K562 (cell line): Measurements from ENCODE around the gene SLC9A3. TPM values are rescaled to one million over a fixed set of nuclear protein-coding genes. Genes with fewer than 3 reads are reported as not detected.

Experiments used
- ATAC-seq: fragments of 200-7000 bp; cut with Tn5 transposase; 3 replicates; pipeline ENCODE4 v1.9.1; 2020; ENCODE audit warnings: moderate library complexity
- BruUV-seq: library from RNA; stranded (reverse); fragments of 400-500 nt; replicated peaks from 2 replicates; lab custom pipeline; 2021; lab: Mats Ljungman, UMichigan
- CTCF ChIA-PET: fragments of 300-600 bp; formaldehyde crosslinking; extraction: SDS; loops from one replicate; lab custom pipeline; 2021; ENCODE audit warnings: low intra/inter-chr PET ratio; lab: Yijun Ruan, JAX
- POLR2A ChIA-PET: fragments of 300-600, 350-650 bp; sonication (Branson Sonifier 250); formaldehyde crosslinking; extraction: SDS; loops from one replicate; lab custom pipeline; 2021; ENCODE audit warnings: antibody characterized with exemption, inconsistent platforms; lab: Yijun Ruan, JAX
- DNase-seq, 4 experiments: peaks; one replicate each; pipeline versions ENCODE4 v3.0.0 to v3.0.0-alpha.2; 2011 to 2018; ENCODE audit warnings: low spot score in 3 of 4, mixed read lengths in 3 of 4; ENCODE audit errors: extremely low read depth in 1 of 4
- FAIRE-seq: peaks from 2 replicates; lab custom pipeline; 2011; peaks lifted over from hg19 to GRCh38; lab: Jason Lieb, UNC
- H2AFZ ChIP-seq: 2 replicates; pipeline ENCODE4 v1.6.0; 2011; ENCODE audit warnings: low read depth, low read length, control low read depth, inconsistent platforms
- H3K27ac ChIP-seq: fragments of 200-600 bp; 3 replicates; pipeline ENCODE4 v1.8.0; 2011; ENCODE audit warnings: low read depth, mild to moderate bottlenecking, control low read depth, inconsistent platforms, low read length, moderate library complexity, mixed read lengths; ENCODE audit errors: extremely low read depth
- H3K27me3 ChIP-seq, 2 experiments: fragments of 300-600 bp in 1 of 2; 2 replicates in 1 of 2; 3 replicates in 1 of 2; pipeline versions ENCODE4 v1.6.0 to v1.8.0; 2011; ENCODE audit warnings: inconsistent platforms in 2 of 2, low read length in 2 of 2, mild to moderate bottlenecking in 1 of 2, mixed read lengths in 1 of 2, moderate library complexity in 1 of 2; ENCODE audit not compliant: control insufficient read depth in 2 of 2, insufficient read depth in 2 of 2
- H3K36me3 ChIP-seq: fragments of 300-600 bp; 3 replicates; pipeline ENCODE4 v1.8.0; 2011; ENCODE audit warnings: mild to moderate bottlenecking, low read length, inconsistent platforms; ENCODE audit not compliant: control insufficient read depth, insufficient read depth
- H3K4me1 ChIP-seq, 2 experiments: fragments of 200-600 bp in 1 of 2; replicated peaks in 1 of 2; 2 replicates in 1 of 2; 3 replicates in 1 of 2; pipeline versions ENCODE4 v1.5.1 to v1.8.0; 2011; ENCODE audit warnings: inconsistent platforms in 2 of 2, low read length in 2 of 2, mild to moderate bottlenecking in 1 of 2, mixed read lengths in 1 of 2, moderate library complexity in 1 of 2; ENCODE audit not compliant: control insufficient read depth in 2 of 2, insufficient read depth in 2 of 2
- H3K4me2 ChIP-seq: 2 replicates; pipeline ENCODE4 v1.6.1; 2011; ENCODE audit warnings: low read length, control low read depth, inconsistent platforms, mixed read lengths; ENCODE audit not compliant: insufficient read depth
- H3K4me3 ChIP-seq: fragments of 200-600 bp; sonication (generic), shearing (Covaris generic); 2 replicates; pipeline ENCODE4 v1.5.1; 2016; ENCODE audit warnings: control low read depth, inconsistent platforms
- H3K79me2 ChIP-seq: fragments of 200-600 bp; 3 replicates; pipeline ENCODE4 v1.8.0; 2011; ENCODE audit warnings: low read length, inconsistent platforms; ENCODE audit not compliant: control insufficient read depth, insufficient read depth
- H3K9ac ChIP-seq, 2 experiments: 2 replicates each; pipeline versions ENCODE4 v1.6.0 to v1.6.1; 2011; ENCODE audit warnings: low read depth in 2 of 2, low read length in 2 of 2, control low read depth in 1 of 2, inconsistent platforms in 1 of 2, mild to moderate bottlenecking in 1 of 2, mixed read lengths in 1 of 2; ENCODE audit not compliant: insufficient read depth in 1 of 2
- H3K9me1 ChIP-seq: one replicate; pipeline ENCODE4 v1.6.0; 2011; ENCODE audit warnings: inconsistent platforms, mild to moderate bottlenecking, low read length, moderate library complexity; ENCODE audit not compliant: control insufficient read depth, insufficient read depth
- H3K9me3 ChIP-seq: replicated peaks from 2 replicates; pipeline ENCODE4 v1.5.1; 2011; ENCODE audit warnings: low read depth, low read length, inconsistent platforms; ENCODE audit not compliant: control insufficient read depth, insufficient read depth
- H4K20me1 ChIP-seq: replicated peaks from 2 replicates; pipeline ENCODE4 v1.6.1; 2011; ENCODE audit warnings: low read length, inconsistent platforms, mixed read lengths; ENCODE audit not compliant: control insufficient read depth, insufficient read depth
- ARID3B ChIP-seq: fragments of 250-450 bp; sonication (Bioruptor Pico); IDR thresholded peaks from 2 replicates; pipeline ENCODE4 v1.4.0; 2020; ENCODE audit warnings: borderline replicate concordance
- ELF1 ChIP-seq: fragments of 200-800 bp; sonication (Bioruptor generic); IDR thresholded peaks from 2 replicates; pipeline ENCODE4 v1.6.1; 2016; ENCODE audit warnings: missing genetic modification characterization, missing compliant biosample characterization
- PCBP1 ChIP-seq: fragments of 200-400 bp; formaldehyde crosslinking; IDR thresholded peaks from 2 replicates; pipeline ENCODE4 v1.6.1; 2018; ENCODE audit warnings: mild to moderate bottlenecking, low read depth, low read length; ENCODE audit not compliant: poor library complexity, severe bottlenecking
- POLR3A ChIP-seq: IDR thresholded peaks from 2 replicates; pipeline ENCODE4 v1.6.1; 2011; ENCODE audit warnings: borderline replicate concordance, mild to moderate bottlenecking, moderate library complexity; ENCODE audit not compliant: insufficient read length, insufficient read depth; ENCODE audit errors: extremely low read depth
- PREB ChIP-seq: sonication (generic); formaldehyde crosslinking; IDR thresholded peaks from 2 replicates; pipeline ENCODE4 v1.8.1; 2023; ENCODE audit warnings: mild to moderate bottlenecking, missing genetic modification reagents
- RBM22 ChIP-seq: fragments of 200-400 bp; formaldehyde crosslinking; IDR thresholded peaks from 2 replicates; pipeline ENCODE4 v1.6.1; 2018; ENCODE audit warnings: low read length, low read depth; ENCODE audit not compliant: poor library complexity, severe bottlenecking
- YBX1 ChIP-seq: fragments of 450-650 bp; IDR thresholded peaks from 2 replicates; pipeline ENCODE4 v1.7.1; 2016; ENCODE audit warnings: mild to moderate bottlenecking
- ZNF282 ChIP-seq: sonication (generic); formaldehyde crosslinking; IDR thresholded peaks from 2 replicates; pipeline ENCODE4 v1.8.1; 2023; ENCODE audit warnings: missing genetic modification reagents
- ZNF318 ChIP-seq, 2 experiments: fragments of 450-650 bp; IDR thresholded peaks; 2 replicates each; pipeline ENCODE4 v1.6.1; 2016; ENCODE audit warnings: mild to moderate bottlenecking in 2 of 2, borderline replicate concordance in 1 of 2, low read depth in 1 of 2, moderate library complexity in 1 of 2
- ZNF644 ChIP-seq: fragments of 200-800 bp; sonication (Bioruptor generic); IDR thresholded peaks from 2 replicates; pipeline ENCODE4 v1.6.1; 2016; ENCODE audit warnings: low read depth, missing genetic modification characterization, missing compliant biosample characterization
- WGBS: fragments of 100-300 bp; shearing (Covaris generic); methylation state at CpG from one replicate; pipeline ENCODE4 v1.1.6; 2016; ENCODE audit warnings: low coverage, mixed read lengths; ENCODE audit not compliant: insufficient coverage; ENCODE audit errors: missing lambda C conversion rate; 5-methylcytosine and 5-hydroxymethylcytosine counted together
- in situ Hi-C: fragments of 300-500 bp; cut with MboI; formaldehyde crosslinking; loops from 4 replicates; pipeline ENCODE4 v1.15.0; 2018; ENCODE audit warnings: inconsistent platforms, mixed read lengths
- intact Hi-C: fragments of 100-400 bp; cut with micrococcal nuclease; formaldehyde crosslinking; loops from 2 replicates; pipeline ENCODE4 v1.14.2; 2022
- polyA plus RNA-seq, 8 experiments: library from polyadenylated mRNA; depleted of rRNA in 4 of 8; stranded (reverse) in 5 of 8; unstranded in 3 of 8; fragments of >200 nt; fragmentation: Nextera tagmentation in 2 of 8; fragmentation: Illumina TruSeq in 1 of 8; extraction: Ambion mirVana in 2 of 8; extraction: Trizol in 1 of 8; gene quantifications; 2 replicates each; pipeline versions ENCODE4 v1.2.1 to v1.2.3, GENCODE V29; 2011 to 2014; ENCODE audit warnings: inconsistent platforms in 1 of 8, missing spikeins in 1 of 8
- total RNA-seq, 7 experiments: library from RNA; depleted of rRNA in 6 of 7; stranded (reverse); fragments of >200 nt in 6 of 7; fragmentation: Illumina TruSeq in 2 of 7; extraction: Trizol in 2 of 7; gene quantifications; 2 replicates each; pipeline versions ENCODE4 v1.2.1 to v1.2.3, GENCODE V29; 2011 to 2021; ENCODE audit warnings: low replicate concordance in 1 of 7

SLC9A3 gene
- total and polyA plus RNA-seq, 9 of the 15 experiments (the other 6 are each of a cell fraction or from before 2014, with no cell fraction given): 1.5 to 5.8 (median 3.7) TPM; not detected in 2

GRCh38 chr5:531101-531748 lies 7.0 kb upstream of the SLC9A3 start:
- DNase-seq (no peak), FAIRE-seq (no peak), ATAC-seq (no peak)
- 18% methylated on average over 24 of the region's 25 CpGs for WGBS
- no peak overlapping the region for H3K4me3 ChIP-seq
- ChIA-PET POLR2A (interaction anchor here (0.8 kb wide), 1 partner anchor 80 kb away, joined by 5 read pairs; no protein-coding TSS in a partner anchor), CTCF (no interaction called here)
- in situ Hi-C loops: no loop called here
- H3K9ac ChIP-seq: no peak overlapping the region
- H3K27me3 ChIP-seq: peaks cover 45 to 81% of the 10 kb centered on the region in 2 experiments; a peak in 4 of 5 replicates
- intact Hi-C loops: no loop called here
- no peaks in the 10 kb centered on the region for H3K79me2 ChIP-seq
- no peak overlapping the region for H2AFZ ChIP-seq
- H3K9me1 ChIP-seq: no peaks in the 10 kb centered on the region
- H3K4me2 ChIP-seq: no peak overlapping the region
- BruUV-seq: no TSS peak
- no peak overlapping the region for H3K27ac ChIP-seq
- H4K20me1 ChIP-seq: peaks cover 19% of the 10 kb centered on the region; the same call in 1 of the 2 replicates
- H3K4me1 ChIP-seq: peaks cover 0 to 29% of the 10 kb centered on the region in 2 experiments; a peak in 2 of 5 replicates
- H3K9me3 ChIP-seq: no peaks in the 10 kb centered on the region
- no peaks in the 10 kb centered on the region for H3K36me3 ChIP-seq
- TF ChIP-seq ZNF644 (tag) (no peak), ZNF318 (IDR thresholded peaks at IDR 0.05; ENCODE audit: borderline replicate concordance in 1 of 2, low read depth in 1 of 2) (no peak), PREB (CRISPR knock-in tag) (no peak), ARID3B (CRISPR knock-in tag) (no peak), RBM22 (no peak), ELF1 (tag) (no peak), PCBP1 (no peak), ZNF282 (no peak), YBX1 (no peak), POLR3A (no peak)
